MCF 10A (cell line): ENCODE results near the gene ADH7. TPM values are rescaled to one million over a fixed set of nuclear protein-coding genes. Genes with fewer than 3 reads are reported as not detected.

Experiments
- BruUV-seq: library from RNA; stranded (reverse); fragments of 400-500 nt; replicated peaks from 2 replicates; lab custom pipeline; 2021; lab: Mats Ljungman, UMichigan
- CTCF ChIA-PET: fragments of 300-600 bp; sonication (Branson Sonifier 250); formaldehyde crosslinking; extraction: SDS; loops from one replicate; lab custom pipeline; 2021; ENCODE audit warnings: antibody characterized with exemption, inconsistent platforms; lab: Yijun Ruan, JAX
- POLR2A ChIA-PET: fragments of 300-600, 350-650 bp; sonication (Branson Sonifier 250); formaldehyde crosslinking; extraction: SDS; loops from one replicate; lab custom pipeline; 2020; ENCODE audit warnings: antibody characterized with exemption, inconsistent platforms; lab: Yijun Ruan, JAX
- DNase-seq: peaks from one replicate; pipeline ENCODE4 v3.0.0-alpha.2; 2018; ENCODE audit not compliant: unreplicated experiment
- H3K27ac Mint-ChIP-seq: one replicate; pipeline ENCODE4 v1.8.0; 2022; ENCODE audit warnings: mild to moderate bottlenecking, low read depth, mixed read lengths; ENCODE audit not compliant: unreplicated experiment
- H3K27me3 Mint-ChIP-seq: one replicate; pipeline ENCODE4 v1.8.0; 2022; ENCODE audit warnings: mixed read lengths; ENCODE audit not compliant: insufficient read depth, unreplicated experiment
- H3K36me3 Mint-ChIP-seq: one replicate; pipeline ENCODE4 v1.8.0; 2022; ENCODE audit warnings: mild to moderate bottlenecking, moderate library complexity, mixed read lengths; ENCODE audit not compliant: insufficient read depth, unreplicated experiment
- H3K4me1 Mint-ChIP-seq: one replicate; pipeline ENCODE4 v1.8.0; 2022; ENCODE audit warnings: mixed read lengths; ENCODE audit not compliant: insufficient read depth, unreplicated experiment
- H3K4me3 Mint-ChIP-seq: one replicate; pipeline ENCODE4 v1.8.0; 2022; ENCODE audit warnings: mild to moderate bottlenecking, moderate library complexity, mixed read lengths; ENCODE audit not compliant: unreplicated experiment
- H3K9me3 Mint-ChIP-seq: one replicate; pipeline ENCODE4 v1.8.0; 2022; ENCODE audit warnings: mixed read lengths; ENCODE audit not compliant: unreplicated experiment
- CTCF ChIP-seq: fragments of 200-600 bp; IDR thresholded peaks from one replicate; pipeline ENCODE4 v1.8.0; 2022; ENCODE audit warnings: antibody characterized with exemption, mild to moderate bottlenecking; ENCODE audit not compliant: unreplicated experiment
- intact Hi-C: fragments of 100-400 bp; cut with micrococcal nuclease; formaldehyde crosslinking; loops from 2 replicates; pipeline ENCODE4 v1.14.1; 2022
- total RNA-seq: library from RNA; stranded (reverse); gene quantifications from 2 replicates; pipeline ENCODE4 v1.2.3, GENCODE V29; 2022

The ADH7 gene
- total RNA-seq, 1 experiment from 2014 or later: not detected

- Mint-ChIP-seq H3K4me3 (no peak overlapping the region), H3K36me3 (no peaks in the 10 kb centered on the region), H3K4me1 (no peaks in the 10 kb centered on the region), H3K27ac (no peak overlapping the region), H3K27me3 (no peaks in the 10 kb centered on the region), H3K9me3 (no peaks in the 10 kb centered on the region)
- no peak for TF ChIP-seq CTCF
- DNase-seq: no peak
- no TSS peak for BruUV-seq
- CTCF ChIA-PET: interaction anchor here (0.6 to 0.9 kb wide), 2 partner anchors 8 to 9 kb away, joined by 3 to 4 read pairs; no protein-coding TSS in a partner anchor
- intact Hi-C loops: no loop called here
- POLR2A ChIA-PET: no interaction called here
Measured at GRCh38 chr4:99471349-99471748, 36.2 kb upstream of the ADH7 start.

GRCh38 chr4:99468889-99469288 is 33.7 kb upstream of the ADH7 start:
- Mint-ChIP-seq H3K4me3 (no peak overlapping the region), H3K27ac (no peak overlapping the region), H3K9me3 (no peaks in the 10 kb centered on the region), H3K36me3 (no peaks in the 10 kb centered on the region), H3K4me1 (no peaks in the 10 kb centered on the region), H3K27me3 (peaks cover 12% of the 10 kb centered on the region)
- POLR2A ChIA-PET: no interaction called here
- CTCF ChIA-PET: no interaction called here
- no TSS peak for BruUV-seq
- no peak for TF ChIP-seq CTCF
- intact Hi-C loops: no loop called here
- DNase-seq: no peak

GRCh38 chr4:99467887-99468286 is 32.7 kb upstream of the ADH7 start:
- intact Hi-C loops: no loop called here
- H3K4me1 Mint-ChIP-seq: no peaks in the 10 kb centered on the region
- no peaks in the 10 kb centered on the region for H3K36me3 Mint-ChIP-seq
- ChIA-PET POLR2A (no interaction called here), CTCF (interaction anchor here (0.7 kb wide), 1 partner anchor 19 kb away, joined by 3 read pairs; no protein-coding TSS in a partner anchor)
- H3K4me3 Mint-ChIP-seq: no peak overlapping the region
- H3K27ac Mint-ChIP-seq: no peak overlapping the region
- no TSS peak for BruUV-seq
- peaks cover 12% of the 10 kb centered on the region for H3K27me3 Mint-ChIP-seq
- DNase-seq: no peak
- TF ChIP-seq CTCF: no peak
- H3K9me3 Mint-ChIP-seq: no peaks in the 10 kb centered on the region

GRCh38 chr4:99463566-99463965 is 28.4 kb upstream of the ADH7 start:
- Mint-ChIP-seq H3K36me3 (no peaks in the 10 kb centered on the region), H3K27me3 (peaks cover 12% of the 10 kb centered on the region), H3K9me3 (no peaks in the 10 kb centered on the region), H3K4me1 (peaks cover 11% of the 10 kb centered on the region), H3K27ac (no peak overlapping the region), H3K4me3 (no peak overlapping the region)
- ChIA-PET POLR2A (interaction anchor here (0.6 to 1.6 kb wide), 6 partner anchors 52 to 1321 kb away, joined by 3 to 5 read pairs (median 3); partner anchors contain the start of genes RAP1GDS1 and STPG2), CTCF (interaction anchor here (0.6 to 5.6 kb wide), 34 partner anchors 7 to 513 kb away, joined by 3 to 89 read pairs (median 4); partner anchors contain the start of genes ADH4, ADH5 and METAP1)
- TF ChIP-seq CTCF: no peak
- intact Hi-C loops: loop anchor here (1.0 to 5.0 kb wide), 7 partner anchors 58 to 1313 kb away; partner anchors contain the start of gene METAP1
- BruUV-seq: no TSS peak
- DNase-seq: no peak
